ENCODE data around the gene DHRS1.

The DHRS1 gene

GRCh38 chr14:24307575-24308341, 8.2 kb upstream of the DHRS1 start, which contains the start of gene CIDEB (continued):
- no peak for TF ChIP-seq ZNF24 (tag by site-specific recombination; IDR thresholded peaks at IDR 0.05)
- no peak for TF ChIP-seq ZSCAN4 (tag by site-specific recombination; IDR thresholded peaks at IDR 0.05)
- no peak for TF ChIP-seq ZFP41 (tag by site-specific recombination; IDR thresholded peaks at IDR 0.05; ENCODE audit: borderline replicate concordance)
- TF ChIP-seq ZNF26 (tag by site-specific recombination; IDR thresholded peaks at IDR 0.05) = no peak
- TF ChIP-seq ZNF561 (tag by site-specific recombination; IDR thresholded peaks at IDR 0.05; ENCODE audit: borderline replicate concordance) = no peak
- TF ChIP-seq GLI4 (tag by site-specific recombination; IDR thresholded peaks at IDR 0.05) = no peak
- TF ChIP-seq ZNF184 (tag by site-specific recombination; IDR thresholded peaks at IDR 0.05) = no peak
- TF ChIP-seq ZBTB20 (tag by site-specific recombination; IDR thresholded peaks at IDR 0.05) = peak; percentile 85
- no peak for TF ChIP-seq ZNF175 (tag by site-specific recombination; IDR thresholded peaks at IDR 0.05)
- peak; percentile 24; the same call in 1 of the 2 replicates for TF ChIP-seq ZBTB17 (tag by site-specific recombination; IDR thresholded peaks at IDR 0.05)
- TF ChIP-seq ZNF391 (tag by site-specific recombination; IDR thresholded peaks at IDR 0.05; ENCODE audit: borderline replicate concordance, low read depth) = no peak
- no peak for TF ChIP-seq ZNF514 (tag by site-specific recombination; IDR thresholded peaks at IDR 0.05)
- no peak for TF ChIP-seq AEBP2 (tag by site-specific recombination; IDR thresholded peaks at IDR 0.05; ENCODE audit: borderline replicate concordance)
- no peak for TF ChIP-seq ATF2 (tag by site-specific recombination; IDR thresholded peaks at IDR 0.05; ENCODE audit: low read depth)
- TF ChIP-seq ZNF560 (tag by site-specific recombination; IDR thresholded peaks at IDR 0.05; ENCODE audit: borderline replicate concordance) = no peak
- TF ChIP-seq PRDM2 (tag by site-specific recombination; IDR thresholded peaks at IDR 0.05; ENCODE audit: borderline replicate concordance) = no peak
- no peak for TF ChIP-seq ZSCAN23 (tag by site-specific recombination; IDR thresholded peaks at IDR 0.05)
- no peak for TF ChIP-seq ZNF549 (tag by site-specific recombination; IDR thresholded peaks at IDR 0.05)
- no peak for TF ChIP-seq HIC1 (tag by site-specific recombination; IDR thresholded peaks at IDR 0.05)
- no peak for TF ChIP-seq ZNF398 (tag by site-specific recombination; IDR thresholded peaks at IDR 0.05)
- 0 out of 2 replicates have a peak, but pooled peaks have one; percentile 10 for TF ChIP-seq SP7 (tag by site-specific recombination; IDR thresholded peaks at IDR 0.05)
- TF ChIP-seq ZNF600 (tag by site-specific recombination; IDR thresholded peaks at IDR 0.05) = 0 out of 2 replicates have a peak, but pooled peaks have one; percentile 9
- no peak for TF ChIP-seq ZNF837 (tag by site-specific recombination; IDR thresholded peaks at IDR 0.05)

Measured in HEK293 (cell line).